GM23338 (cell line): ENCODE results near the gene ABCC3.

ENCODE experiments used
- CTCF ChIP-seq, 2 experiments: fragments of 200-600 bp in 1 of 2; sonication (generic) in 1 of 2; conservative IDR thresholded peaks; 2 replicates each; pipeline versions ENCODE4 v1.5.1 to v1.6.1; 2016 to 2017; ENCODE audit warnings: antibody characterized with exemption in 2 of 2, low read depth in 2 of 2, mild to moderate bottlenecking in 2 of 2, moderate library complexity in 1 of 2
- EZH2 ChIP-seq: fragments of 200-600 bp; sonication (generic); IDR thresholded peaks from one replicate; pipeline ENCODE4 v1.8.0; 2017; ENCODE audit warnings: antibody characterized with exemption, mild to moderate bottlenecking, low read depth; ENCODE audit not compliant: unreplicated experiment
- POLR2AphosphoS5 ChIP-seq: IDR thresholded peaks from 2 replicates; pipeline ENCODE4 v1.6.1; 2016; ENCODE audit warnings: antibody characterized with exemption, low read depth
- TF ChIP-seq, protein P1 (sequence below): IDR thresholded peaks from one replicate; pipeline ENCODE4 v1.6.1; 2018; ENCODE audit warnings: antibody characterized with exemption; ENCODE audit not compliant: unreplicated experiment

GRCh38 chr17:50697062-50697461 is 62.4 kb downstream of the ABCC3 start:
- no peak for TF ChIP-seq EZH2
- TF ChIP-seq, protein P1, sequence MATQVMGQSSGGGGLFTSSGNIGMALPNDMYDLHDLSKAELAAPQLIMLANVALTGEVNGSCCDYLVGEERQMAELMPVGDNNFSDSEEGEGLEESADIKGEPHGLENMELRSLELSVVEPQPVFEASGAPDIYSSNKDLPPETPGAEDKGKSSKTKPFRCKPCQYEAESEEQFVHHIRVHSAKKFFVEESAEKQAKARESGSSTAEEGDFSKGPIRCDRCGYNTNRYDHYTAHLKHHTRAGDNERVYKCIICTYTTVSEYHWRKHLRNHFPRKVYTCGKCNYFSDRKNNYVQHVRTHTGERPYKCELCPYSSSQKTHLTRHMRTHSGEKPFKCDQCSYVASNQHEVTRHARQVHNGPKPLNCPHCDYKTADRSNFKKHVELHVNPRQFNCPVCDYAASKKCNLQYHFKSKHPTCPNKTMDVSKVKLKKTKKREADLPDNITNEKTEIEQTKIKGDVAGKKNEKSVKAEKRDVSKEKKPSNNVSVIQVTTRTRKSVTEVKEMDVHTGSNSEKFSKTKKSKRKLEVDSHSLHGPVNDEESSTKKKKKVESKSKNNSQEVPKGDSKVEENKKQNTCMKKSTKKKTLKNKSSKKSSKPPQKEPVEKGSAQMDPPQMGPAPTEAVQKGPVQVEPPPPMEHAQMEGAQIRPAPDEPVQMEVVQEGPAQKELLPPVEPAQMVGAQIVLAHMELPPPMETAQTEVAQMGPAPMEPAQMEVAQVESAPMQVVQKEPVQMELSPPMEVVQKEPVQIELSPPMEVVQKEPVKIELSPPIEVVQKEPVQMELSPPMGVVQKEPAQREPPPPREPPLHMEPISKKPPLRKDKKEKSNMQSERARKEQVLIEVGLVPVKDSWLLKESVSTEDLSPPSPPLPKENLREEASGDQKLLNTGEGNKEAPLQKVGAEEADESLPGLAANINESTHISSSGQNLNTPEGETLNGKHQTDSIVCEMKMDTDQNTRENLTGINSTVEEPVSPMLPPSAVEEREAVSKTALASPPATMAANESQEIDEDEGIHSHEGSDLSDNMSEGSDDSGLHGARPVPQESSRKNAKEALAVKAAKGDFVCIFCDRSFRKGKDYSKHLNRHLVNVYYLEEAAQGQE = no peak
- no peak for TF ChIP-seq CTCF (conservative IDR thresholded peaks at IDR 0.05; ENCODE audit: low read depth in 2 of 2)
- no peak for TF ChIP-seq POLR2AphosphoS5
